ENCODE data around the gene ZNF462.

The ZNF462 gene

GRCh38 chr9:106862821-106863720, at the start of gene ZNF462:
ZNF462 (plus strand) TSS chr9:106863166; CDS start chr9:106923384, 60,218 bp downstream.
- H3K27ac ChIP-seq, result no peak within 1 kb of the TSS

GRCh38 chr9:106816524-106816923, 46.4 kb upstream of the ZNF462 start:
- H3K27ac ChIP-seq, result no peak overlapping the region
- no peaks in the 10 kb centered on the region for H3K4me1 ChIP-seq (ENCODE audit: control insufficient read depth in 1 of 2, insufficient read depth in 1 of 2, low read depth in 1 of 2, low read length in 1 of 2)
- no peaks in the 10 kb centered on the region for H3K9me3 ChIP-seq
- no peak for TF ChIP-seq CTCF (IDR thresholded peaks at IDR 0.05)
- H3K27me3 ChIP-seq, result no peaks in the 10 kb centered on the region
- H3K36me3 ChIP-seq, result no peaks in the 10 kb centered on the region
- no peak overlapping the region for H3K4me3 ChIP-seq (ENCODE audit: low read depth in 1 of 2, low read length in 1 of 2)

More at GRCh38 chr9:106862821-106863720, at the start of gene ZNF462:
- H3K9me3 ChIP-seq, result no peaks in the 10 kb centered on the region
- no peak for TF ChIP-seq CTCF (IDR thresholded peaks at IDR 0.05)
- H3K4me3 ChIP-seq (ENCODE audit: low read depth in 1 of 2, low read length in 1 of 2), result peak within 1 kb of the TSS in 1 of 2 experiments; percentile 18
- H3K27me3 ChIP-seq, result peaks cover 85% of the 10 kb centered on the region
- peaks cover 3 to 27% of the 10 kb centered on the region in 2 experiments for H3K4me1 ChIP-seq (ENCODE audit: control insufficient read depth in 1 of 2, insufficient read depth in 1 of 2, low read depth in 1 of 2, low read length in 1 of 2)
- H3K36me3 ChIP-seq, result no peaks in the 10 kb centered on the region

GRCh38 chr9:106818034-106818433, 44.9 kb upstream of the ZNF462 start:
- TF ChIP-seq CTCF (IDR thresholded peaks at IDR 0.05), result no peak
- no peak overlapping the region for H3K4me3 ChIP-seq (ENCODE audit: low read depth in 1 of 2, low read length in 1 of 2)
- no peaks in the 10 kb centered on the region for H3K9me3 ChIP-seq

GRCh38 chr9:106820866-106821265, 42.1 kb upstream of the ZNF462 start:
- Histone ChIP-seq H3K36me3 (no peaks in the 10 kb centered on the region), H3K4me3 (ENCODE audit: low read depth in 1 of 2, low read length in 1 of 2) (no peak overlapping the region), H3K27ac (no peak overlapping the region), H3K27me3 (no peaks in the 10 kb centered on the region), H3K9me3 (no peaks in the 10 kb centered on the region), H3K4me1 (ENCODE audit: control insufficient read depth in 1 of 2, insufficient read depth in 1 of 2, low read depth in 1 of 2, low read length in 1 of 2) (no peaks in the 10 kb centered on the region)
- no peak for TF ChIP-seq CTCF (IDR thresholded peaks at IDR 0.05)

More at GRCh38 chr9:106818034-106818433, 44.9 kb upstream of the ZNF462 start:
- no peak overlapping the region for H3K27ac ChIP-seq
- H3K4me1 ChIP-seq (ENCODE audit: control insufficient read depth in 1 of 2, insufficient read depth in 1 of 2, low read depth in 1 of 2, low read length in 1 of 2), result no peaks in the 10 kb centered on the region
- no peaks in the 10 kb centered on the region for H3K27me3 ChIP-seq
- no peaks in the 10 kb centered on the region for H3K36me3 ChIP-seq

- Histone ChIP-seq H3K4me3 (ENCODE audit: low read depth in 1 of 2, low read length in 1 of 2) (no peak overlapping the region), H3K4me1 (ENCODE audit: control insufficient read depth in 1 of 2, insufficient read depth in 1 of 2, low read depth in 1 of 2, low read length in 1 of 2) (no peaks in the 10 kb centered on the region), H3K27ac (no peak overlapping the region), H3K27me3 (no peaks in the 10 kb centered on the region), H3K9me3 (no peaks in the 10 kb centered on the region), H3K36me3 (no peaks in the 10 kb centered on the region)
- no peak for TF ChIP-seq CTCF (IDR thresholded peaks at IDR 0.05)
Observed at GRCh38 chr9:106828070-106828469, 34.9 kb upstream of the ZNF462 start.
